ENCODE data around the gene TRANK1. TPM values are rescaled to one million over a fixed set of nuclear protein-coding genes. Genes with fewer than 3 reads are reported as not detected.
"Not testable (repeated sequence)": the region's sequence is repeated elsewhere in the genome, so short reads cannot be mapped to it uniquely, and the experiment has no call there.

Gene TRANK1
- total and polyA plus RNA-seq, 2 of the 8 experiments (the other 6 are each of a cell fraction or from before 2014, with no cell fraction given), result 2.9 to 8.8 TPM

- H3K79me2 ChIP-seq (ENCODE audit: control insufficient read depth in 1 of 2, insufficient read depth in 2 of 2, low read length in 2 of 2); H4K8ac ChIP-seq (ENCODE audit: extremely low read depth, insufficient read depth, low read length); H3K4me3 ChIP-seq (ENCODE audit: extremely low read depth in 1 of 4, insufficient read depth in 2 of 4, low read depth in 3 of 4, low read length in 4 of 4); H3K4me1 ChIP-seq (replicated peaks in 1 of 4; ENCODE audit: control insufficient read depth in 3 of 4, insufficient read depth in 4 of 4, low read length in 3 of 4); H2BK120ac ChIP-seq (replicated peaks; ENCODE audit: low read depth, low read length); H4K91ac ChIP-seq (replicated peaks; ENCODE audit: insufficient read length, low read length); H3K36me3 ChIP-seq (ENCODE audit: control insufficient read depth in 2 of 4, insufficient read depth in 4 of 4, low read length in 3 of 4); H3K23me2 ChIP-seq (ENCODE audit: low read depth, low read length); H3K18ac ChIP-seq (ENCODE audit: extremely low read depth, low read length); H3K79me1 ChIP-seq (ENCODE audit: low read depth, low read length); H3K27ac ChIP-seq (ENCODE audit: low read depth, low read length); H2AFZ ChIP-seq (ENCODE audit: low read length); H4K20me1 ChIP-seq (replicated peaks in 1 of 2; ENCODE audit: control insufficient read depth in 1 of 2, insufficient read depth in 2 of 2, low read length in 2 of 2); H3K23ac ChIP-seq (ENCODE audit: insufficient read length); H4K5ac ChIP-seq (ENCODE audit: insufficient read length, low read depth, low read length); H3K9ac ChIP-seq (replicated peaks in 1 of 4; ENCODE audit: extremely low read depth in 1 of 4, low read depth in 3 of 4, low read length in 3 of 4); FAIRE-seq; H3K4ac ChIP-seq (replicated peaks; ENCODE audit: insufficient read length, low read depth, low read length); H2BK5ac ChIP-seq (ENCODE audit: low read depth, low read length); H2AK5ac ChIP-seq (ENCODE audit: low read depth, low read length); H3K14ac ChIP-seq (ENCODE audit: insufficient read length); H2BK12ac ChIP-seq (ENCODE audit: low read depth, low read length); H2BK15ac ChIP-seq (ENCODE audit: low read length); H3K27me3 ChIP-seq (replicated peaks in 1 of 4; ENCODE audit: control insufficient read depth in 3 of 4, extremely low read depth in 1 of 4, insufficient read depth in 3 of 4, low read length in 3 of 4); H3K56ac ChIP-seq (replicated peaks; ENCODE audit: insufficient read length, low read depth, low read length); H2BK20ac ChIP-seq (ENCODE audit: low read length); H3K4me2 ChIP-seq (ENCODE audit: insufficient read depth in 1 of 2, low read depth in 2 of 2, low read length in 2 of 2); H3K9me3 ChIP-seq (ENCODE audit: insufficient read depth in 2 of 2, low read depth in 1 of 2, low read length in 1 of 2): not testable (repeated sequence)
- peak in 1 of 2 experiments; percentile 2 for DNase-seq (ENCODE audit: low read depth in 1 of 2, low spot score in 2 of 2)
- POLR2A ChIA-PET (ENCODE audit: partially characterized antibody), result interaction anchor here (1.3 to 1.4 kb wide), 2 partner anchors 10 to 19 kb away, joined by 3 to 4 read pairs; no protein-coding TSS in a partner anchor
- WGBS, 2 experiments (ENCODE audit: extremely low coverage in 1 of 2, insufficient coverage in 1 of 2, insufficient read length in 1 of 2, insufficient replicate concordance in 2 of 2, low coverage in 1 of 2, low lambda C conversion rate in 2 of 2, missing lambda C conversion rate in 1 of 2), result 89% methylated on average over 13 of the region's 13 CpGs; no CpG with 5 or more reads in 1 of the 2 experiments
- CTCF ChIA-PET (ENCODE audit: partially characterized antibody), result interaction anchor here (0.6 to 9.1 kb wide), 14 partner anchors 11 to 199 kb away, joined by 3 to 125 read pairs (median 4); no protein-coding TSS in a partner anchor
Measured at GRCh38 chr3:36904065-36904464, 40.8 kb downstream of the TRANK1 start.

All from H1 (cell line).